Subcutaneous adipose tissue (tissue), 4 donors: ENCODE measurements around the gene FAM50B. TPM values are rescaled to one million over a fixed set of nuclear protein-coding genes. Genes with fewer than 3 reads are reported as not detected.

Experiments used
- CTCF ChIP-seq: fragments of 450-650 bp; IDR thresholded peaks from one replicate; pipeline ENCODE4 v1.5.1; 2016; ENCODE audit warnings: low read depth, mild to moderate bottlenecking, control low read depth, antibody characterized with exemption, moderate library complexity
- total RNA-seq, 4 donors: library from RNA; depleted of rRNA; stranded (reverse); fragments of >200 nt; gene quantifications; one replicate each; pipeline ENCODE4 v1.1.0, GENCODE V29; 2016

The FAM50B gene
- total RNA-seq, 4 donors from 2014 or later = 4.7 to 18.3 (median 8.3) TPM

- TF ChIP-seq CTCF = no peak
Measured at GRCh38 chr6:3835055-3835731, 14.0 kb upstream of the FAM50B start.

GRCh38 chr6:3835785-3836184, 13.4 kb upstream of the FAM50B start:
- no peak for TF ChIP-seq CTCF

GRCh38 chr6:3836566-3836965, 12.6 kb upstream of the FAM50B start:
- TF ChIP-seq CTCF = no peak

DNA sequence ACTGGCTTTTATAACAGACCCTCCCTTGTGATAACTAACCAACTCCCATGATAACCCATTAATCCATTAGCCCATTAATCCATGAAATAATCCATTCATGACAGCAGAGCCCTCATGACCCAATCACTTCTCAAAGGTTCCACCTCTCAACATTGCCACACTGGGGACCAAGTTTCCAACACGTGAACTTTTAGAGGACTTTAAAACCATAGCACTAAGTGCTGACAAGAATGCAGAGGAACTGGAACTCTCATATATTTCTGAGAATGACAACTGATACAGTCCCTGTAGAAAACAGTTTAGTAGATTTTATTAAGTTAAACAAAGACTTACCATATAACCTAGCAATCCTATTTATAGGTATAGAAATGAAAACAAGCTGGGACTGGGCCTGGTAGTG, 11.4 kb upstream of the FAM50B start:
- no peak for TF ChIP-seq CTCF

GRCh38 chr6:3838992-3839867, 9.9 kb upstream of the FAM50B start:
- no peak for TF ChIP-seq CTCF

DNA sequence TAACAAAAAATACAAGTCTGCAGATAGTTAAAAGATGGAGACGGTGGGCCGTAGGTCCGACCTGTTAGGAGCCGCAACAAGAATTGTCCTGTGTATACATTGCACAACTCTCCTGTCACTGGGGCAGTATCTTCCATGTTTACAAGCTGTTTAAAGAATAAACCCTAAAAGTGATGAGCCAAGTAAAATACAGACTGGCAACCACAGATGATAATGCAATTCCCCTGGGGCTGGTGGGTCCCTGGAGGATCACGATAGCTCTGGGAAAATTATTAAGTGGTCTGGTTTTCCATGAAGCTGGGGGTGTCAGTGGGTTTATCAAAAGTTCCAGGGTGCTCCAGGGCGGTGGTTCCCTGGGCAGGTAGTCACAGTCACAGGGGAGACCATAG, 8.1 kb upstream of the FAM50B start:
- TF ChIP-seq CTCF = no peak
